Hepatocyte (in vitro differentiated cells): ENCODE data around the gene TMSB15A. TPM values are rescaled to one million over a fixed set of nuclear protein-coding genes. Genes with fewer than 3 reads are reported as not detected.

Source experiments
- DNase-seq: peaks from one replicate; pipeline ENCODE4 v3.0.0-alpha.2; 2016; ENCODE audit warnings: low spot score
- H2AFZ ChIP-seq: fragments of 200-600 bp; sonication (generic); 2 replicates; pipeline ENCODE4 v1.6.0; 2016; ENCODE audit warnings: antibody characterized with exemption, mild to moderate bottlenecking
- H3K27ac ChIP-seq: fragments of 200-600 bp; sonication (generic); 2 replicates; pipeline ENCODE4 v1.5.1; 2016; ENCODE audit warnings: mild to moderate bottlenecking
- H3K27me3 ChIP-seq: fragments of 200-600 bp; sonication (generic); 2 replicates; pipeline ENCODE4 v1.6.1; 2016
- H3K36me3 ChIP-seq: fragments of 200-600 bp; sonication (generic); replicated peaks from 2 replicates; pipeline ENCODE4 v1.5.1; 2016; ENCODE audit warnings: low read depth; ENCODE audit not compliant: insufficient read depth
- H3K4me1 ChIP-seq: fragments of 200-600 bp; sonication (generic); 2 replicates; pipeline ENCODE4 v1.5.1; 2016; ENCODE audit warnings: mild to moderate bottlenecking, moderate library complexity; ENCODE audit not compliant: insufficient read depth
- H3K4me2 ChIP-seq: fragments of 200-600 bp; sonication (generic); 2 replicates; pipeline ENCODE4 v1.6.0; 2016
- H3K4me3 ChIP-seq: fragments of 200-600 bp; sonication (generic); 2 replicates; pipeline ENCODE4 v1.5.1; 2016; ENCODE audit warnings: mild to moderate bottlenecking
- H3K79me2 ChIP-seq: fragments of 200-600 bp; sonication (generic); 2 replicates; pipeline ENCODE4 v1.6.0; 2017; ENCODE audit warnings: mild to moderate bottlenecking
- H3K9me2 ChIP-seq: fragments of 200-600 bp; sonication (generic); replicated peaks from 2 replicates; pipeline ENCODE4 v1.6.0; 2017; ENCODE audit warnings: mild to moderate bottlenecking; ENCODE audit not compliant: insufficient read depth
- H3K9me3 ChIP-seq: fragments of 200-600 bp; sonication (generic); 2 replicates; pipeline ENCODE4 v1.5.1; 2016; ENCODE audit warnings: low read depth, mild to moderate bottlenecking
- H4K20me1 ChIP-seq: fragments of 200-600 bp; sonication (generic); 2 replicates; pipeline ENCODE4 v1.6.0; 2016; ENCODE audit warnings: mild to moderate bottlenecking; ENCODE audit not compliant: insufficient read depth, poor library complexity, severe bottlenecking
- EZH2 ChIP-seq: fragments of 200-600 bp; sonication (generic); IDR thresholded peaks from 2 replicates; pipeline ENCODE4 v1.6.1; 2016; ENCODE audit warnings: antibody characterized with exemption, mild to moderate bottlenecking, borderline replicate concordance
- EZH2phosphoT487 ChIP-seq: fragments of 200-600 bp; sonication (generic); IDR thresholded peaks from one replicate; pipeline ENCODE4 v1.6.1; 2018; ENCODE audit warnings: antibody characterized with exemption, mild to moderate bottlenecking, low read depth, moderate library complexity; ENCODE audit not compliant: unreplicated experiment, severe bottlenecking
- WGBS: methylation state at CpG from one replicate; pipeline ENCODE4 v1.1.6; 2016; ENCODE audit warnings: low lambda C conversion rate; ENCODE audit errors: missing lambda C conversion rate; 5-methylcytosine and 5-hydroxymethylcytosine counted together
- polyA plus RNA-seq: library from polyadenylated mRNA; unstranded; fragments of >200 nt; fragmentation: Nextera tagmentation; extraction: Ambion mirVana; gene quantifications from 2 replicates; pipeline ENCODE4 v1.2.1, GENCODE V29; 2016
- total RNA-seq: library from RNA; depleted of rRNA; stranded (reverse); fragments of >200 nt; gene quantifications from 2 replicates; pipeline ENCODE4 v1.2.3, GENCODE V29; 2014
- TF ChIP-seq, protein P1 (sequence below): fragments of 200-600 bp; sonication (generic); IDR thresholded peaks from 2 replicates; pipeline ENCODE4 v1.5.1; 2016; ENCODE audit warnings: antibody characterized with exemption, mild to moderate bottlenecking; ENCODE audit not compliant: poor library complexity

Gene TMSB15A
- total RNA-seq: 45.4 and 55.3 TPM in 2 replicates
- 35.1 and 39.0 TPM in 2 replicates for polyA plus RNA-seq

DNA sequence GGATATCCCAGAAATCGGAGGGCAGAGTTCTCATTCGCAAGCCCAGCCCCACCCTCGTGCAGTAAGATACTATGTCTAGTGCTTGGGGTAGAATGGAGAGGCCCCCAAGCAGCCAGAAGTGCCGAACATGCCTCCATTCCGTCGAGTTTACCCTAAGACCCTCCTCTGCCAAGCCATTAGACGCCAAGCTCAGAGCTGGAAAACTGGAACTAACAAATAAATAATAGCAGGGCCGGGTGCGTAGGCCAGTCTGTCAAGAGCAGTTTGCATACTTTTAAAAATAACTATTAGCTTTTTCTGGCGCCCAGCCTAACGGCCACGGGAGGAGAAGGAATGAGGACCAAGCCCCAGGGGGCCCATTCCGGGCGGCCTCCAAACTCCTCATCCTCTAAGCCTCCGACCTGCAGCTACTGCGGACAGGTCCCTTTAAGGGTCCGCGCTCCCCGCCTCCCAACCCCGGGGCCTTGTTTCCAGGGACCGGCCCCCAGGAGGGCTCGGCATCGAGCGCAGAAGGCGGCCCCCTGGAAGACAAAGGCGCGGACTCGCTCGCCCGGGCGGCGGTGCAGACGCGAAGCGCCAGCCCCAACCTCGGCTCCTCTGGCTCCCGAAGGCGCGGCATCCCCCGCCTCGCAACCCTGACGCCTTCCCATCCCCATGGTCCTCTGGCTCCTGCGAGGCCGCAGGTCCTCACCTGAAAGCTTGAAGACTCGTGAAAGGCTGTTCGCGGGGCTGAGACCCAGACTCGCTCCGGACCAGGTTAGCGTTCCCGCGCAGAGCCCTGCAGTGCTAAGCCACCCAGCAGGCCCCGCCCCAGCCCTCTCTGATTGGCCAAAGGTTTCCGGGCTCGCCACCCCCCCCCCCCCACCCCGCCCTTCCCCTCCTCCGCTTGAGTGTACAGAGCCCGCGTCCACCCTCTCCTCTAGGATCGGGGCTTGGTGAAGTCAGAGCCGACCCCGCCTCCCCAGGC is at the start of gene TMSB15A:
TSS of gene TMSB15A (minus strand) at position 765 of the 967 bp plus-strand sequence.
- peak within 1 kb of the TSS; percentile 60 for H3K27ac ChIP-seq
- DNase-seq: peak; percentile 73
- H3K4me1 ChIP-seq: no peaks in the 10 kb centered on the region
- TF ChIP-seq EZH2: no peak
- H3K4me2 ChIP-seq: peak within 1 kb of the TSS; percentile 79
- WGBS: 33% methylated on average over 50 of the region's 62 CpGs
- H3K79me2 ChIP-seq: no peaks in the 10 kb centered on the region
- H4K20me1 ChIP-seq: no peaks in the 10 kb centered on the region
- H3K4me3 ChIP-seq: peak within 1 kb of the TSS; percentile 58
- no peaks in the 10 kb centered on the region for H3K9me2 ChIP-seq
- H3K27me3 ChIP-seq: no peaks in the 10 kb centered on the region
- H3K9me3 ChIP-seq: no peaks in the 10 kb centered on the region
- H2AFZ ChIP-seq: peak within 1 kb of the TSS; percentile 60
- H3K36me3 ChIP-seq: no peaks in the 10 kb centered on the region

DNA sequence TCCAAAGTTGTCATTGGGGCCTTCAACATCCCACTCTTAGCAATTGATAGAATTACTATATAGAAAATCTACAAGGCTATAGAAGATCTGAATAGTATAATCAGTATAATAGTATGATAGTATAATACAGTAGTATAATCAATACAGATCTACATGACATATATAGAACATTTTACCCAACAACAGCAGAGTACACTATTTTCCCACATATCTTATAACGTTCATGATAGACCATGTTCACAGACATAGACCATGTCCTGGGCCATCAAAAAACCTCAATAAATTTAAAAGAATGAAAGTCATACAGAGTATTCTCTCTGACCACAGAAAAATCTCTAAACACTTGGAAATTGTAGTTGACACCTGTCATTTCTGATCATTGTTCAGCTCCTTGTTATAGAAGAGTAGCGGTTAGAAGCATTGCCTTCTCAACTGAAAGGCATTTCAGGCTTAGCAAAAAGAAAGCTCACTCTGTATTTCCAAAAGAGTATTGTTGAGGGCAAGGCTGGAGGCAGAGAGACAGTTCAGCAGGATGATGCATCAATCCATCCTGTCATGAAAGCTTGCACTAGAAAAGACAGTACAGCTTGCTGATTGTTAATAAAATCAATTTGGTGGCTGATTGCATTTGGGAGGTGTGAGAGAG is 44.0 kb upstream of the TMSB15A start:
- no peak overlapping the region for H3K4me3 ChIP-seq
- no peak overlapping the region for H2AFZ ChIP-seq
- TF ChIP-seq EZH2phosphoT487 (no peak), EZH2 (no peak)
- TF ChIP-seq, protein P1, sequence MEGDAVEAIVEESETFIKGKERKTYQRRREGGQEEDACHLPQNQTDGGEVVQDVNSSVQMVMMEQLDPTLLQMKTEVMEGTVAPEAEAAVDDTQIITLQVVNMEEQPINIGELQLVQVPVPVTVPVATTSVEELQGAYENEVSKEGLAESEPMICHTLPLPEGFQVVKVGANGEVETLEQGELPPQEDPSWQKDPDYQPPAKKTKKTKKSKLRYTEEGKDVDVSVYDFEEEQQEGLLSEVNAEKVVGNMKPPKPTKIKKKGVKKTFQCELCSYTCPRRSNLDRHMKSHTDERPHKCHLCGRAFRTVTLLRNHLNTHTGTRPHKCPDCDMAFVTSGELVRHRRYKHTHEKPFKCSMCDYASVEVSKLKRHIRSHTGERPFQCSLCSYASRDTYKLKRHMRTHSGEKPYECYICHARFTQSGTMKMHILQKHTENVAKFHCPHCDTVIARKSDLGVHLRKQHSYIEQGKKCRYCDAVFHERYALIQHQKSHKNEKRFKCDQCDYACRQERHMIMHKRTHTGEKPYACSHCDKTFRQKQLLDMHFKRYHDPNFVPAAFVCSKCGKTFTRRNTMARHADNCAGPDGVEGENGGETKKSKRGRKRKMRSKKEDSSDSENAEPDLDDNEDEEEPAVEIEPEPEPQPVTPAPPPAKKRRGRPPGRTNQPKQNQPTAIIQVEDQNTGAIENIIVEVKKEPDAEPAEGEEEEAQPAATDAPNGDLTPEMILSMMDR: no peak
- no peaks in the 10 kb centered on the region for H3K79me2 ChIP-seq
- H4K20me1 ChIP-seq: no peaks in the 10 kb centered on the region
- H3K4me2 ChIP-seq: no peak overlapping the region
- no peak overlapping the region for H3K27ac ChIP-seq
- peaks cover 2% of the 10 kb centered on the region for H3K9me3 ChIP-seq
- H3K27me3 ChIP-seq: no peaks in the 10 kb centered on the region
- DNase-seq: no peak
- H3K4me1 ChIP-seq: no peaks in the 10 kb centered on the region
- no peaks in the 10 kb centered on the region for H3K9me2 ChIP-seq
- 68% methylated on average over 2 of the region's 2 CpGs for WGBS
- H3K36me3 ChIP-seq: no peaks in the 10 kb centered on the region

DNA sequence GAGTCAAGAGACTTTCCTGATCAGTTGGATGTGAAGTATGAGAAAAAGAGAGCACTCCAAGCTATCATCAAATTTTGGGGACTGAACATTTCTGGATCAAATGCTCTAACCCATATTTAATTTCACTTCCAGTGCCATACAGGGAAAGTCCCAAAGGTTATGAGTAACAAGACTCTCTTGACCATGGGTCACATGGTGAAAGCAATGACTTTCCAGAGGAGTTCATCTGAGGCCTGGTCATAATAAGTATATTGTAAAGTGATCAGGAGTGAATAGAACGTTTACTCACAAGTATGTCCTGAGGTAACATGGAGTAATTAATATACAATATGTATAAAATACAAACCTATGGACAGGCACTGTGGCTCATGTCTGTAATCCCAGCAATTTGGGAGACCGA is 42.1 kb upstream of the TMSB15A start:
- Histone ChIP-seq H3K36me3 (no peaks in the 10 kb centered on the region), H3K9me3 (peaks cover 2% of the 10 kb centered on the region), H3K27me3 (no peaks in the 10 kb centered on the region), H3K79me2 (no peaks in the 10 kb centered on the region), H3K27ac (no peak overlapping the region), H3K4me3 (no peak overlapping the region), H2AFZ (no peak overlapping the region), H3K4me2 (no peak overlapping the region), H4K20me1 (no peaks in the 10 kb centered on the region), H3K9me2 (no peaks in the 10 kb centered on the region), H3K4me1 (no peaks in the 10 kb centered on the region)
- DNase-seq: no peak
- no peak for TF ChIP-seq EZH2
- 72% methylated on average over 2 of the region's 2 CpGs for WGBS

DNA sequence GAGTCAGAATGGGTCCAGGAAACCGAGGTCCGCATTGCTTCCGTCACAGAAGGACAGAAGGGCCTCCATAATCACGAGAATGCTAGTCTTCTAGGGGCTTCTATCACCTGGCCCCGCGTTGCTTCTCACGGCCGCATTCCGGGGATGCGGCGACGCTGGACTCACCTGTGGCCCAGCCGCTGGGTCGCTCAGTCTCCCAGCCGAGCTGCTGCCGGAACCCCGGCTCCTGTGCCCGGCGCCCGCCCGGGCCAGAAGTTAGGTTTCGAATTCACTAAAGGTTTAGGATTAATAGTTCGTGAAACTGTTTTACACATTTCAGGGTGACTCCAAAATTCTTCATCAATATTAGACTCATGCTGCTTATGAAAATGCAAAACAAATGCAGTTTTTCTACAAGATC is 31.7 kb upstream of the TMSB15A start:
- H3K9me3 ChIP-seq: no peaks in the 10 kb centered on the region
- H3K4me3 ChIP-seq: no peak overlapping the region
- no peak for DNase-seq
- WGBS: 93% methylated on average over 23 of the region's 23 CpGs
- no peaks in the 10 kb centered on the region for H3K36me3 ChIP-seq
- no peaks in the 10 kb centered on the region for H3K79me2 ChIP-seq
- H3K4me1 ChIP-seq: no peaks in the 10 kb centered on the region
- TF ChIP-seq, protein P1: no peak
- TF ChIP-seq EZH2 (no peak), EZH2phosphoT487 (no peak)
- H3K9me2 ChIP-seq: no peaks in the 10 kb centered on the region
- no peak overlapping the region for H3K27ac ChIP-seq
- H3K27me3 ChIP-seq: no peaks in the 10 kb centered on the region
- H3K4me2 ChIP-seq: no peak overlapping the region
- no peak overlapping the region for H2AFZ ChIP-seq
- H4K20me1 ChIP-seq: no peaks in the 10 kb centered on the region
